ENCODE results near the gene TESPA1.

The TESPA1 gene

GRCh38 chr12:54932691-54933090, 51.9 kb downstream of the TESPA1 start:
- Histone ChIP-seq H3K4me1 (ENCODE audit: insufficient read depth, low read length) (no peaks in the 10 kb centered on the region), H2AFZ (ENCODE audit: low read depth, low read length) (no peak overlapping the region), H3K27me3 (ENCODE audit: insufficient read depth, low read length) (no peaks in the 10 kb centered on the region), H3K36me3 (ENCODE audit: insufficient read depth, low read length) (no peaks in the 10 kb centered on the region), H3K9me3 (ENCODE audit: low read length) (no peaks in the 10 kb centered on the region), H3K4me3 (ENCODE audit: low read length) (no peak overlapping the region)

- Histone ChIP-seq H3K27me3 (ENCODE audit: insufficient read depth, low read length) (no peaks in the 10 kb centered on the region), H3K36me3 (ENCODE audit: insufficient read depth, low read length) (no peaks in the 10 kb centered on the region), H3K4me1 (ENCODE audit: insufficient read depth, low read length) (no peaks in the 10 kb centered on the region), H3K9me3 (ENCODE audit: low read length) (no peaks in the 10 kb centered on the region), H2AFZ (ENCODE audit: low read depth, low read length) (no peak overlapping the region), H3K4me3 (ENCODE audit: low read length) (no peak overlapping the region)
Measured at GRCh38 chr12:54932038-54932437, 52.5 kb downstream of the TESPA1 start.

- no peaks in the 10 kb centered on the region for H3K27me3 ChIP-seq (ENCODE audit: insufficient read depth, low read length)
- no peaks in the 10 kb centered on the region for H3K4me1 ChIP-seq (ENCODE audit: insufficient read depth, low read length)
- H3K9me3 ChIP-seq (ENCODE audit: low read length), result no peaks in the 10 kb centered on the region
- no peak overlapping the region for H2AFZ ChIP-seq (ENCODE audit: low read depth, low read length)
- no peaks in the 10 kb centered on the region for H3K36me3 ChIP-seq (ENCODE audit: insufficient read depth, low read length)
- H3K4me3 ChIP-seq (ENCODE audit: low read length), result no peak overlapping the region
Measured at GRCh38 chr12:54929998-54930397, 54.6 kb downstream of the TESPA1 start.

GRCh38 chr12:54926246-54926645, 58.3 kb downstream of the TESPA1 start:
- no peaks in the 10 kb centered on the region for H3K36me3 ChIP-seq (ENCODE audit: insufficient read depth, low read length)
- H3K9me3 ChIP-seq (ENCODE audit: low read length), result no peaks in the 10 kb centered on the region
- H2AFZ ChIP-seq (ENCODE audit: low read depth, low read length), result no peak overlapping the region
- no peaks in the 10 kb centered on the region for H3K4me1 ChIP-seq (ENCODE audit: insufficient read depth, low read length)
- H3K27me3 ChIP-seq (ENCODE audit: insufficient read depth, low read length), result no peaks in the 10 kb centered on the region
- H3K4me3 ChIP-seq (ENCODE audit: low read length), result no peak overlapping the region

GRCh38 chr12:54924972-54925707, 59.4 kb downstream of the TESPA1 start:
- Histone ChIP-seq H3K36me3 (ENCODE audit: insufficient read depth, low read length) (no peaks in the 10 kb centered on the region), H3K9me3 (ENCODE audit: low read length) (no peaks in the 10 kb centered on the region), H3K4me1 (ENCODE audit: insufficient read depth, low read length) (no peaks in the 10 kb centered on the region), H3K27me3 (ENCODE audit: insufficient read depth, low read length) (no peaks in the 10 kb centered on the region), H3K4me3 (ENCODE audit: low read length) (no peak overlapping the region), H2AFZ (ENCODE audit: low read depth, low read length) (no peak overlapping the region)

GRCh38 chr12:54917001-54917488, 67.5 kb downstream of the TESPA1 start:
- no peaks in the 10 kb centered on the region for H3K36me3 ChIP-seq (ENCODE audit: insufficient read depth, low read length)
- no peaks in the 10 kb centered on the region for H3K4me1 ChIP-seq (ENCODE audit: insufficient read depth, low read length)
- no peak overlapping the region for H2AFZ ChIP-seq (ENCODE audit: low read depth, low read length)
- no peak overlapping the region for H3K4me3 ChIP-seq (ENCODE audit: low read length)
- no peaks in the 10 kb centered on the region for H3K27me3 ChIP-seq (ENCODE audit: insufficient read depth, low read length)
- H3K9me3 ChIP-seq (ENCODE audit: low read length), result no peaks in the 10 kb centered on the region
